Ovary (tissue), 3 donors: ENCODE results near the gene CISD3.

Experiments
- CTCF ChIP-seq, 3 donors: fragments of 450-650 bp in 2 of 3; fragments of 200-600 bp in 1 of 3; IDR thresholded peaks; one replicate each; pipeline versions ENCODE4 v1.5.1 to v1.8.0; 2016 to 2022; ENCODE audit warnings: antibody characterized with exemption in 3 of 3, mild to moderate bottlenecking in 1 of 3
- EP300 ChIP-seq: sonication (generic); formaldehyde crosslinking; IDR thresholded peaks from one replicate; pipeline ENCODE4 v1.6.1; 2017; ENCODE audit warnings: antibody characterized with exemption
- POLR2A ChIP-seq: fragments of 450-650 bp; IDR thresholded peaks from one replicate; pipeline ENCODE4 v1.6.1; 2017; ENCODE audit warnings: antibody characterized with exemption, mild to moderate bottlenecking, moderate library complexity
- donor health status: DM: no; HTN: no; CAD: no.

GRCh38 chr17:38693700-38694329, 36.3 kb upstream of the CISD3 start:
- TF ChIP-seq CTCF (IDR thresholded peaks at IDR 0.05), result peak in 2 of 3 donors; percentile 5 to 10
- TF ChIP-seq POLR2A, result peak; percentile 36
- no peak for TF ChIP-seq EP300
